Liver (tissue), 9 donors: ENCODE measurements around the gene RPTOR. TPM values are rescaled to one million over a fixed set of nuclear protein-coding genes. Genes with fewer than 3 reads are reported as not detected.

Experiments used
- DNase-seq: peaks from one replicate; pipeline ENCODE4 v3.0.0-alpha.2; 2017; ENCODE audit warnings: low spot score
- H3K27ac ChIP-seq, 2 donors: one replicate each; pipeline ENCODE4 v1.7.0; 2013; ENCODE audit warnings: inconsistent platforms in 2 of 2, low read length in 2 of 2, control low read depth in 1 of 2, low read depth in 1 of 2, mild to moderate bottlenecking in 1 of 2
- H3K27me3 ChIP-seq, 4 donors: one replicate each; pipeline versions ENCODE4 v1.6.1 to v1.7.0; 2013; ENCODE audit warnings: low read length in 3 of 4, inconsistent platforms in 1 of 4, mild to moderate bottlenecking in 1 of 4, moderate library complexity in 1 of 4; ENCODE audit not compliant: control insufficient read depth in 4 of 4, insufficient read depth in 4 of 4
- H3K36me3 ChIP-seq, 4 donors: one replicate each; pipeline versions ENCODE4 v1.6.1 to v1.7.0; 2013; ENCODE audit warnings: low read length in 3 of 4, mild to moderate bottlenecking in 3 of 4, low read depth in 1 of 4, moderate library complexity in 1 of 4; ENCODE audit not compliant: control insufficient read depth in 4 of 4, insufficient read depth in 3 of 4
- H3K4me1 ChIP-seq, 4 donors: one replicate each; pipeline versions ENCODE4 v1.6.1 to v1.7.0; 2013; ENCODE audit warnings: low read length in 3 of 4, mild to moderate bottlenecking in 3 of 4, moderate library complexity in 1 of 4; ENCODE audit not compliant: control insufficient read depth in 4 of 4, insufficient read depth in 4 of 4
- H3K4me3 ChIP-seq, 3 donors: one replicate each; pipeline versions ENCODE4 v1.6.1 to v1.7.0; 2013; ENCODE audit warnings: low read length in 3 of 3, control low read depth in 1 of 3, low read depth in 1 of 3, mild to moderate bottlenecking in 1 of 3
- H3K9ac ChIP-seq, 2 donors: one replicate each; pipeline ENCODE4 v1.7.0; 2013; ENCODE audit warnings: low read length in 2 of 2, mild to moderate bottlenecking in 2 of 2, moderate library complexity in 2 of 2, control low read depth in 1 of 2, low read depth in 1 of 2
- H3K9me3 ChIP-seq, 4 donors: one replicate each; pipeline versions ENCODE4 v1.6.1 to v1.7.0; 2013; ENCODE audit warnings: low read length in 3 of 4; ENCODE audit not compliant: control insufficient read depth in 4 of 4
- CTCF ChIP-seq: fragments of 150-350 bp; IDR thresholded peaks from 2 replicates; pipeline ENCODE4 v1.5.1; 2017; ENCODE audit warnings: improper control_type of control experiment, low read depth, low read length; ENCODE audit not compliant: missing input control
- FOXA2 ChIP-seq: IDR thresholded peaks from 2 replicates; pipeline ENCODE4 v1.6.1; 2016; ENCODE audit warnings: antibody characterized with exemption
- GABPA ChIP-seq, 2 donors: IDR thresholded peaks in 1 of 2; conservative IDR thresholded peaks in 1 of 2; 2 replicates each; pipeline ENCODE4 v1.6.1; 2016; ENCODE audit warnings: antibody characterized with exemption in 2 of 2, mild to moderate bottlenecking in 1 of 2, moderate library complexity in 1 of 2
- HNF4G ChIP-seq: IDR thresholded peaks from 2 replicates; pipeline ENCODE4 v1.6.1; 2016; ENCODE audit warnings: antibody characterized with exemption
- NR2F2 ChIP-seq: IDR thresholded peaks from 2 replicates; pipeline ENCODE4 v1.6.1; 2016; ENCODE audit warnings: antibody characterized with exemption
- RAD21 ChIP-seq, 2 donors: IDR thresholded peaks; 2 replicates each; pipeline ENCODE4 v1.6.1; 2016; ENCODE audit warnings: antibody characterized with exemption in 2 of 2, mild to moderate bottlenecking in 2 of 2
- RXRA ChIP-seq, 2 donors: IDR thresholded peaks; 2 replicates each; pipeline ENCODE4 v1.6.1; 2017 to 2018; ENCODE audit warnings: antibody characterized with exemption in 2 of 2, mild to moderate bottlenecking in 1 of 2
- TAF1 ChIP-seq: conservative IDR thresholded peaks from 2 replicates; pipeline ENCODE4 v1.6.1; 2016; ENCODE audit warnings: antibody characterized with exemption, mild to moderate bottlenecking
- YY1 ChIP-seq: IDR thresholded peaks from 2 replicates; pipeline ENCODE4 v1.6.1; 2016; ENCODE audit warnings: antibody characterized with exemption, mild to moderate bottlenecking
- whole genome bisulfite sequencing: extraction: QIAGEN DNeasy Blood & Tissue Kit; methylation state at CpG from one replicate; pipeline ENCODE4 v1.1.7; 2013; 5-methylcytosine and 5-hydroxymethylcytosine counted together
- polyA plus RNA-seq, 2 donors: library from polyadenylated mRNA; stranded (reverse) in 1 of 2; unstranded in 1 of 2; fragments of 200-250 nt in 1 of 2; fragments of >200 nt in 1 of 2; fragmentation: Nextera tagmentation in 1 of 2; extraction: Ambion mirVana in 1 of 2; gene quantifications; one replicate each; pipeline versions ENCODE4 v1.2.1 to v1.2.3, GENCODE V29; 2013 to 2015
- total RNA-seq, 2 donors: library from RNA; depleted of rRNA; stranded (reverse); fragments of >200 nt; gene quantifications; one replicate each; pipeline ENCODE4 v1.2.3, GENCODE V29; 2014
- TF ChIP-seq, protein P1 (sequence below): IDR thresholded peaks from 2 replicates; pipeline ENCODE4 v1.6.1; 2016; ENCODE audit warnings: antibody characterized with exemption, mild to moderate bottlenecking
- TF ChIP-seq, protein P2 (sequence below): IDR thresholded peaks from 2 replicates; pipeline ENCODE4 v1.6.1; 2016; ENCODE audit warnings: antibody characterized with exemption
- donor health status: healthy.
- donor health status: healthy.
- donor health status: healthy.
- donor health status: healthy.
- donor health status: healthy.

RPTOR gene
- total and polyA plus RNA-seq, 4 donors = 4.8 to 25.4 (median 11.6) TPM

DNA sequence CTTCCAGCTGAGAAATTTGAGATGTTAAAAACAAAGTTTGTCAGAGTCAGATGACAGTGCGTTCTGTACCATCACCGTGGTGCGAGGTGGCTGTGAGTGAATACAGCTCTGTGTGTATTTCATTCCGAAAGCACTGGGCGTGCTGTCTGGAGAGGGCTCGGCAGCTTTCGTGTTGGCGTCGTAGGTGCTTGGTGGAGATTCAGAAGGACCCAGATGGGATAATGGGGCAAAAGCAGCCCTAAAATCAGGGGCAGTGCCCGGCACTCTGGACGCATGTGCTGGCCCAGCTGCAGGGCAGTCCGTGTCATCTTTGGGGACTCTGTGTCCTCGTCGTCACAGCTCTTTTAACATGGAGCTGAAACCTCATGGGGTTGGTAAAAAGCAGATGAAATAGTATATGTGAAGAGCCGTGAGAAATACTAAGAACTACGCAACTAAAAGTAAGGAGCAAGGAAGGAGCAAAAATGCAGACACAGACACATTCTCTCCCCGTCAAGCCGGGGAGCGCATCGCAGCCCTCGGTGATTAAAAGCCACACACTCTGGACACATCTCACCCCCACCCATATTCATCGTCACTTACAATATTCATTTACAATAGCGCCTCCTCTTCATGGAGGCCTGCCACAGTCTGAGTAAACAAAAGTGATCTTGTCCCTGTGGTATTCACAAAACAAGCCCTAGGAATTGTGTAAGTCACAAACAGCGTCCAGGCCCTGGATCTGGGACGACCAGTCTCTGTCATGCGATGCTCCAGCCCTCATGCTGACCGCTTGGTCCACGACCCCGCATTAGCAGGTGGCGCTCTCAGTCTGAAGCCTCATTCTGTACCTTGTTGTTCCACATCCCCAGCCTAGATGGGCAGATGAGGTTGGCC, 206.7 kb downstream of the RPTOR start:
- Histone ChIP-seq H3K9me3 (no peaks in the 10 kb centered on the region), H3K4me3 (no peak overlapping the region), H3K4me1 (no peaks in the 10 kb centered on the region), H3K27me3 (no peaks in the 10 kb centered on the region), H3K36me3 (peaks cover 3 to 12% (median 6%) of the 10 kb centered on the region in 4 donors), H3K27ac (no peak overlapping the region), H3K9ac (no peak overlapping the region)
- TF ChIP-seq GABPA (IDR thresholded peaks at IDR 0.05 in 1 of 2, conservative IDR thresholded peaks at IDR 0.05 in 1 of 2) (no peak), RXRA (IDR thresholded peaks at IDR 0.05) (peak in 1 of 2 donors; percentile 57)
- DNase-seq = no peak
- 93% methylated on average over 30 of the region's 30 CpGs for WGBS

DNA sequence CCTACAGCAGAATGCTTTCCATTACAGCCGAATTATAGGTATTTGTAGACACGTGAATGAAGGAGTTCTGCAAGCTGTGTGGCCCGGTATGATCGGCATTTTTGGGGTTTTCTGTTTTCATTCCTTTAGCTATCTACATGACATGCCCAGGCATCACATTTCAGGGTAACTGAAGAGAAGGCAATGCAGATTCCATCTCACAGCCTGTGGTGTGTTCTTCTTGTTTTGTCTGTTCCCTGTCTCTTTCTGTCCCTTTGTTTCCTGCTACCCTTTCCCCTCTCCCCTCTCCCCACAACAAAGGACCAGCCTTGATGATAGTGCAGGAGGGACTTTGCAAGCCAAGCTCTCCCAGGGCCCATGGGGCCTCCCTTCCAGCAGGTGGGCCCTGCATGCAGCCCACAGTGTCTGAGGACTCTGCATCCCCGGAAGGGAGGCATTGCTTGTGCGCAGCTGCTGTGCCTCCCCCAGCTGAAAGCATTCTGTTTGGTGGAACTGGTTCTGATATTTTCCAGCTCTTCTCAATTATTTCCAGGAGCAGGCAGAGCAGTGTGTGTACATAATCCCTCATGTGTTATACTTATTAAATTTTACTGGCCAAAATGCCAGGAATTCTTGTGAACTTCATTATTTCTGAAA, 207.4 kb downstream of the RPTOR start:
- Histone ChIP-seq H3K4me3 (no peak overlapping the region), H3K36me3 (peaks cover 3 to 15% (median 6%) of the 10 kb centered on the region in 4 donors), H3K27ac (no peak overlapping the region), H3K9ac (no peak overlapping the region), H3K9me3 (no peaks in the 10 kb centered on the region), H3K27me3 (no peaks in the 10 kb centered on the region), H3K4me1 (no peaks in the 10 kb centered on the region)
- TF ChIP-seq RAD21 (IDR thresholded peaks at IDR 0.05) (no peak), FOXA2 (no peak), CTCF (no peak), HNF4G (no peak), YY1 (no peak), NR2F2 (no peak), GABPA (IDR thresholded peaks at IDR 0.05 in 1 of 2, conservative IDR thresholded peaks at IDR 0.05 in 1 of 2) (no peak), TAF1 (no peak)
- TF ChIP-seq, protein P1, sequence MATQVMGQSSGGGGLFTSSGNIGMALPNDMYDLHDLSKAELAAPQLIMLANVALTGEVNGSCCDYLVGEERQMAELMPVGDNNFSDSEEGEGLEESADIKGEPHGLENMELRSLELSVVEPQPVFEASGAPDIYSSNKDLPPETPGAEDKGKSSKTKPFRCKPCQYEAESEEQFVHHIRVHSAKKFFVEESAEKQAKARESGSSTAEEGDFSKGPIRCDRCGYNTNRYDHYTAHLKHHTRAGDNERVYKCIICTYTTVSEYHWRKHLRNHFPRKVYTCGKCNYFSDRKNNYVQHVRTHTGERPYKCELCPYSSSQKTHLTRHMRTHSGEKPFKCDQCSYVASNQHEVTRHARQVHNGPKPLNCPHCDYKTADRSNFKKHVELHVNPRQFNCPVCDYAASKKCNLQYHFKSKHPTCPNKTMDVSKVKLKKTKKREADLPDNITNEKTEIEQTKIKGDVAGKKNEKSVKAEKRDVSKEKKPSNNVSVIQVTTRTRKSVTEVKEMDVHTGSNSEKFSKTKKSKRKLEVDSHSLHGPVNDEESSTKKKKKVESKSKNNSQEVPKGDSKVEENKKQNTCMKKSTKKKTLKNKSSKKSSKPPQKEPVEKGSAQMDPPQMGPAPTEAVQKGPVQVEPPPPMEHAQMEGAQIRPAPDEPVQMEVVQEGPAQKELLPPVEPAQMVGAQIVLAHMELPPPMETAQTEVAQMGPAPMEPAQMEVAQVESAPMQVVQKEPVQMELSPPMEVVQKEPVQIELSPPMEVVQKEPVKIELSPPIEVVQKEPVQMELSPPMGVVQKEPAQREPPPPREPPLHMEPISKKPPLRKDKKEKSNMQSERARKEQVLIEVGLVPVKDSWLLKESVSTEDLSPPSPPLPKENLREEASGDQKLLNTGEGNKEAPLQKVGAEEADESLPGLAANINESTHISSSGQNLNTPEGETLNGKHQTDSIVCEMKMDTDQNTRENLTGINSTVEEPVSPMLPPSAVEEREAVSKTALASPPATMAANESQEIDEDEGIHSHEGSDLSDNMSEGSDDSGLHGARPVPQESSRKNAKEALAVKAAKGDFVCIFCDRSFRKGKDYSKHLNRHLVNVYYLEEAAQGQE = no peak
- TF ChIP-seq, protein P2, sequence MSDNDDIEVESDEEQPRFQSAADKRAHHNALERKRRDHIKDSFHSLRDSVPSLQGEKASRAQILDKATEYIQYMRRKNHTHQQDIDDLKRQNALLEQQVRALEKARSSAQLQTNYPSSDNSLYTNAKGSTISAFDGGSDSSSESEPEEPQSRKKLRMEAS = no peak
- no peak for DNase-seq
- WGBS = 87% methylated on average over 6 of the region's 6 CpGs
